HG02884 (cell line): Measurements from ENCODE around the gene MEIS1.

ENCODE experiments used
- ATAC-seq: cut with Tn5 transposase; IDR thresholded peaks from one replicate; pipeline ENCODE4 v1.9.1; 2021; ENCODE audit warnings: mild to moderate bottlenecking, moderate library complexity; ENCODE audit not compliant: unreplicated experiment

Gene MEIS1

GRCh38 chr2:66431274-66431642 is 3.7 kb upstream of the MEIS1 start:
- no peak for ATAC-seq

GRCh38 chr2:66431846-66432587 is 2.9 kb upstream of the MEIS1 start:
- no peak for ATAC-seq

- ATAC-seq, result no peak
Observed at GRCh38 chr2:66432801-66433694, 1.9 kb upstream of the MEIS1 start.

GRCh38 chr2:66433695-66433944 is 1.3 kb upstream of the MEIS1 start:
- ATAC-seq, result no peak

- no peak for ATAC-seq
Observed at GRCh38 chr2:66433945-66434678, 813 bp upstream of the MEIS1 start.

- ATAC-seq, result no peak
Observed at GRCh38 chr2:66435549-66435875, 587 bp downstream of the MEIS1 start.

- ATAC-seq, result no peak
Observed at GRCh38 chr2:66435963-66436362, 1.0 kb downstream of the MEIS1 start.

- ATAC-seq, result no peak
Observed at GRCh38 chr2:66436581-66437001, 1.7 kb downstream of the MEIS1 start.

GRCh38 chr2:66437109-66437690 is 2.3 kb downstream of the MEIS1 start:
- no peak for ATAC-seq

- no peak for ATAC-seq
Observed at GRCh38 chr2:66437691-66438497, 3.0 kb downstream of the MEIS1 start.

- no peak for ATAC-seq
Observed at GRCh38 chr2:66438498-66438833, 3.5 kb downstream of the MEIS1 start.

GRCh38 chr2:66438891-66439811 is 4.2 kb downstream of the MEIS1 start:
- no peak for ATAC-seq

GRCh38 chr2:66439812-66440542 is 5.1 kb downstream of the MEIS1 start:
- no peak for ATAC-seq

GRCh38 chr2:66440708-66441497 is 6.0 kb downstream of the MEIS1 start:
- ATAC-seq, result no peak

GRCh38 chr2:66441581-66442320 is 6.8 kb downstream of the MEIS1 start:
- no peak for ATAC-seq

- no peak for ATAC-seq
Observed at GRCh38 chr2:66442516-66443185, 7.7 kb downstream of the MEIS1 start.
